NCI-H2196 treated with DMSO at 0.1 percent for 48 hours (cell line): ENCODE results near the gene MT1G.
"Not testable (repeated sequence)": the region's sequence is repeated elsewhere in the genome, so short reads cannot be mapped to it uniquely, and the experiment has no call there.

ENCODE experiments used
- DNase-seq: peaks from one replicate; lab custom pipeline; 2025; ENCODE audit not compliant: unreplicated experiment; lab: John Stamatoyannopoulos, UW

Gene MT1G

DNA sequence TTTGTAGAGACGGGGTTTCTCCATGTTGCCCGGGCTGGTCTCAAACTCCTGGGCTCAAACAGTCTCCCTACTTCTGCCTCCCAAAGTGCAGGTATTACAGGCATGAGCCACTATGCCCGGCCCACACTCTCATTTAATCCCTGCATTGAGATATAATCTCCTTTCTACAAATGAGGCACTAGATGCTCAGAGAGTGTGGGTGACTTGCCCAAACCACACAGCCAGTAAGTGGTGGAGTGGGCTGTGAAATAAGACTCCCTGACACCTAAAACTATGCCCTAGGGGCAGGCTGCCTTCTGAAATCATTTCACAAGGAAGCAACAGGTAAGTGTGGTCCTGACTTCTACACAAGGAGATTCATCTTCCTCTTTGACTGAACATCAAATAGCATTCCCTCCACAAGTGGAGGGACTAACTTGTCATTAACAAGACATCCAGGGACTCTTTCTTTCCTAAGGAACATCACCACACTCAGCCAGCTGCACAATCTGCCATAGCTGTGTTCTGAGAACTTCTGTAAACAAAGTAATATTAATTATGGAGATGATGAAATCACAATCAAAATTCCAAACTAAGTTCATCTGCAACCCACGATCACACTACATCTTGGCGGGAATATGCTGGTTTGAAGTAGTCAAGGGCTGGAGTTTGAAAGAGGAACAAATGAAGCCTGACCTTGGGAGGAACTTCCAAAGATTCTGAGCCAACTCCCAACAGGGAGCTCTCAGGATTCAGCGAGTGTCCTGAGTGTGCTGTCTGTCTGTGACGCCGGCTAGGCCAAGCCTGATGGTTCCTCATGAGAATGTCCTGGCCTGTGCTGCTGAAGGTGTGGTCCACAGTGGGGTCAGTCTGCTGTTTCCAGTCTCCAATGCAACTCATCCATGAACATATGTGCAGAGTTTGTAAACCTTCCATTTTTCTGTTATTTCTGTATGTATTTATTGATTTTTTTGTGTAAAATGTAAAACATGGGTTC is 2.3 kb downstream of the MT1G start:
- not testable (repeated sequence) for DNase-seq

- DNase-seq = no peak
Measured at GRCh38 chr16:56664506-56664905, 3.4 kb downstream of the MT1G start.

GRCh38 chr16:56662357-56663354 is 5.2 kb downstream of the MT1G start:
- DNase-seq = no peak

DNA sequence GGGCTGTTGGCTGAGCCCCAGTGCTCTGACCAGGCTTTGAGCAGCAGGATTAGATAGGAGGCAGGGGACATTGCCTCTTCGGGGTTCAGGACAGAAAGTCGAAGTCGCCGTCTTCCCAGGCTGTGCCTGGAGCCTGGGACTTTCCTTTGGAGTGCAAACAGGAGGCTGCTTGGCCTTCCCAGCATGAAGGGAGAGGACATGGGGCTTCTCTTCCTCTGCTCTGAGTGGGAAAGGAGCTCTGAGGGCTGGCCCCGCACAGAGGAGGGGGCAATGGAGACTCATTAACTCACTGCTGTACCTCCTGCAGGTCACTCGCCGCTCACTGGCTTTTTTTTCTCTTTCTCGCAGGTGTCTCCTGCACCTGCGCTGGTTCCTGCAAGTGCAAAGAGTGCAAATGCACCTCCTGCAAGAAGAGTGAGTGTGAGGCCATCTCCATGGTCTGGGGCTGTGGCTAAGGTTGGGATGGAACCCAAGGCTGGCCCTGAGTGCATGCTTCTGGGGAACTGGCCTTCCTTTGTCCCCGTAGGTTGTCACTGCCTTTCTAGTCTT is 9.5 kb downstream of the MT1G start:
- no peak for DNase-seq

GRCh38 chr16:56657555-56658326 is 10.1 kb downstream of the MT1G start, which contains the start of gene MT1F:
Gene MT1F (plus strand): TSS chr16:56657959. CDS start chr16:56658059, 100 bp downstream.
- DNase-seq = no peak

- DNase-seq = no peak
Measured at GRCh38 chr16:56653218-56653617, 14.6 kb downstream of the MT1G start.

DNA sequence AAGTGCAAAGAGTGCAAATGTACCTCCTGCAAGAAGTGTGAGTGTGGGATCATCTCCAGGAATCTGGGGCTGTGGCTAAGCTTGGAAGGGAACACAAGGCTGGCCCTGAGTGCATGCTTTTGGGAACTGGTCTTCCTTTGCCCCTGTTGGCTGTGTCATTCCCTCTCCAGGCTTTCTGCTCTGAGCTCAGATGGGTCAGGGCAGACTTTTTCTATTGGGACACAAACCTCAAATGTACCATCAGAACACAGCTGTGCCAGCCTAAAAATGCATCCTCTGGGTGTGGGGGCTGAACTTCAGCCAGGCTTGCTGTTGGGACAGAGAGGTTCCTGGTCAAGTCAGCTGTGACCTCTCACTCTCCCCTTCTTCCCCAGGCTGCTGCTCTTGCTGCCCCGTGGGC is 15.3 kb downstream of the MT1G start:
- no peak for DNase-seq

DNA sequence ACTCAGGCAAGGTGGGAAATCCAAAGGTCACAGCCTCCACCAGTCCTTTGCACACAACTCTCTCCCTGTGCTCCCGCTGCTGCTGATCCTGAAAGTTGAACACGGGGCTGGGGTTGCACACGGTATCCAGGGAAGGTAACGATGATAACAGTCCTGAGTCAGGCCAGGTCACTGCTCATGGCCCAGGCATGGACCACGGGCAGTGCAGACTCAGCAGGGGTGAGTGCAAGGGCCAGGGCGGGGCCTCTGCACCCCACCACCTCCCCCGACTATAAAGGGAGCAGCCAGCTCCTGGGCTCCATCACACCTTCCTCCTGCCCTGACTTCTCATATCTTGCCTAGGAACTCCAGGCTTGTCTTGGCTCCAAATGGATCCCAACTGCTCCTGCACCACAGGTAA is 16.3 kb downstream of the MT1G start, which contains the start of gene MT1B:
MT1B (plus strand) TSS at position 301 of the 400 bp plus-strand sequence; CDS start at position 369, 68 bp downstream.
- no peak for DNase-seq

DNA sequence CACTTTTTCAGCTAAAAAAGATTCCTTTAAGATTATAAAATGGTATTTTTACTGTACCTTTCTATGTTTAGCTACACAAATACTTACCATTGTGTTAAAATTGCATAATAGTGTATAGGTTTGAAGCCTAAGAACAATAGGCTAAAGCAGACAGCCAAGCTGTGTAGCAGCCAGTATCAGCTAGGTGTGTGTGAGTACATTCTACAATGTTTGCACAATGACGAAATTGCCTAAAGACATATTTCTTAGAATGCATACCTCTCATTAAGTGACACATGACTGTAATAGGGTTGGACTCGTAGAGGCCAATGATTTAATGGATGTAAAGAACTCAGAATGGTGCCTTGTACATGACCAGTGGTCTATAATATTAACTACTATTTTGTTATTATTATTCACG is 18.0 kb downstream of the MT1G start:
- no peak for DNase-seq

DNA sequence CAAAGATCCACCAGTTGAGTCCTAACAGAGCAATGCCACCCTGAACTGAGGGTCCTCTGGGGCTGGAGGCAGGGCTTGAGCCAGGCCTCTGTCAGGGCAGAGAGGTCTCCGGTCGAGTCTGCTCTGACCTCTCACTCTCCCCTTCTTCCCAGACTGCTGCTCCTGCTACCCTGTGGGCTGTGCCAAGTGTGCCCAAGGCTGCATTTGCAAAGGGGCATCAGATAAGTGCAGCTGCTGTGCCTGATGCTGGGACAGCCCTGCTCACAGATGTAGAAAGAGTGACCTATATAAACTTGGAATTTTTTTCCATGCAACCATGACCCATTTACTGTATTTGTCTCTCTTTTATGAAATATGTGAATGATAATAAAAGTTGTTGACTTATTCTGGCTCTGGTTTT is 18.6 kb downstream of the MT1G start:
- DNase-seq = no peak

DNA sequence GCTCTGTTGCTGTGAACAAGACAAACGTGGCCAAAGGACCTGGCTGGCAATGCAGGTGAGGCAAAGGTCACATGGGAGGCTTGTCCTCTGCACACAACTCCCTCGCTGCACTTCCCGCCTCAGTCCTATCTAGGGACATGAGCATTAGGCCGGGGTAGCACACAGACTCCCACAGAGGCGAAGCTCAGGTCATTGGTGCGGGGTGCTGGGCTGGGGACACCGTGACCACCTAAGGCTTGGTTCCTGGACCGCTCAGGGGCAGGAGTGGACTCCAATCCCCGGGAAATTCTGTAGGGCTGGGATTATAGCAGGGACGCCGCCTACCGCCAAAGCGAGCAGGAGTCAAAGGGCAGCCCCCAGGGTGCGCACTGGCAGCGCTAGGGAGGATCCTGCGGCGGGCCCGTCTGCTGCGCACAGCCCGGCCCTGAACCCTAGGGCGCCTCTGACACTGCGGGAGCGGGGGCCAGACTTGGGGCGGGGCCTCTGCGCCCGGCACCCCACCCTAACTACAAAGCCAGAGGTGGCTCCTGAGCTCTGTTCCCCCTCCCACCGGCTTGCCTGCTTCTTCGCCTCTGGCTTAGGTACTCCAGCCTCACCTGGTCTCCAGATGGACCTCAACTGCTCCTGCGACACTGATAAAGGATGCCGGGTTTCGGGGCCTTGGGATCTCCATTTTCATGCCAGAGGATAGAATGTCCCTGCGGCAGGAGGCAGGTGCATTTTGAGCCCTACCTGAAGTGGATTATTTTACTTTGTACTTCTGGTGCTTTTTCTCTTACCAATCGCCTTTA is 20.0 kb downstream of the MT1G start:
- DNase-seq = no peak

DNA sequence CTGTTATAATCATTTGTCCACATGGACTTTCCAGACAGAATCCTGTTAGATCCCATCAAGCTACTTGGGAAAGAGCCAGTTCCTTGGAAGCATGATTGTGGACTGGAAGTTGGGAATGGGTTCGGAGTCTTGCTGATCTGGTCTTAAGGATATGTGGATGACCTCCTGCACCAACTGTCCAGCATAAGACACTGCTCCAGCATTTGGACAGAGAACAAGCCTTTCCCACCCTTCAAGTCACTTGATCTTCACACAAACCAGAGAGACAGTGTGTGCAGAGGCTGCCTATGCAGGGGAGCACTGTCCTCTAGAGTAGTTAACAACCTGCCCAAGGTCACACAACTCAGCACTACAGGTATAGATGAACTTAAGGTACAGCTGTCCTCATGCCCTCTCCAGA is 22.0 kb downstream of the MT1G start:
- DNase-seq = no peak

DNA sequence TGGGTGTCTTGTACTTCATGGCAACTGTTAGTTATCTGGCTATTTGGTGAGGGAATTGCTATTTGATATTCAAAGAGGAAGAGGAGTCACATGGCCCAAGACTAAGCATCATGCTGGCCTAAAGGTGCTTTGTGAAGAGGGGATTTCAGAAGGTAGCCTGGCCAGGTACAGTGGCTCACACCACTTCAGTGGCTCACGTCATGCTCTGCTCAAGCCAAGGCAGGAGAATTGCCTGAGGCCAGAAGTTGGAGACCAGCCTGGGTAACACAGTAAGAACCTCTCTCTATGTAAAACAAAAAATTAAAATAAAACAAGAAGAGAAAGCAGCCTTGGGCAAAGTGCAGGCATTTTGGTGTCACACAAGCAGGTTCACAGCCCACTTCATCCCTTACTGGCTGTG is 22.6 kb downstream of the MT1G start:
- DNase-seq = no peak

GRCh38 chr16:56643833-56644232 is 24.0 kb downstream of the MT1G start:
- DNase-seq = no peak

DNA sequence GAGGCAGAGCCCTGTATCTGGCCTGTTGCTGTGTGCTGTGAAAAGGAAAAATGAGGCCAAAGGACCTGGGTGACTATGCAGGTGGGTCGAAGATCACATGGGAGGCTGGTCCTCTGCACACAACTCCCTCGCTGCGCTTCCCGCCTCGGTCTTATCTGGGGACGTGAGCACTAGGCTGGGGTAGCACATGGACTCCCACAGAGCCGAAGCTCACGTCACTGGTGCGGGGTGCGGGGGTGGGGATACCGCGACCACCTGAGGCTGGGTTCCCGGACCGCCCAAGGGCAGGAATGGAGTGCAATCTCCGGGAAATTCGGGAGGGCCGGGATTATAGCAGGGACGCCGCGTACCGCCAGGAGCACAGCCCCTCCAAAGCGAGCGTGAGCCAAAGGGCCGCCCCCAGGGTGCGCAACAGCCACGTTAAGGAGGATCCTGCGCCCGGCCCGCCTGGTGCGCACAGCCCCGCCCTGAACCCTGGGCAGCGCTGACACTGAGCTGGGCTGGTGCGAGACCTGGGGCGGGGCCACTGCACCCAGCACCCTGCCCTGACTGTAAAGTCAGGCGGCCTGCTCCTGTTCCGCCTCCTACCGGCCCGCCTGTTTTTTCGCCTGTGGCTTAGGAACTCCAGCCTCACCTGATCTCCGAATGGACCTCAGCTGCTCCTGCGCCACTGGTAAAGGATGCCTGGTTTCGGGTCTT is 24.6 kb downstream of the MT1G start:
- no peak for DNase-seq

GRCh38 chr16:56641166-56641565 is 26.7 kb downstream of the MT1G start:
- DNase-seq = no peak

- no peak for DNase-seq
Measured at GRCh38 chr16:56640076-56640475, 27.8 kb downstream of the MT1G start.

DNA sequence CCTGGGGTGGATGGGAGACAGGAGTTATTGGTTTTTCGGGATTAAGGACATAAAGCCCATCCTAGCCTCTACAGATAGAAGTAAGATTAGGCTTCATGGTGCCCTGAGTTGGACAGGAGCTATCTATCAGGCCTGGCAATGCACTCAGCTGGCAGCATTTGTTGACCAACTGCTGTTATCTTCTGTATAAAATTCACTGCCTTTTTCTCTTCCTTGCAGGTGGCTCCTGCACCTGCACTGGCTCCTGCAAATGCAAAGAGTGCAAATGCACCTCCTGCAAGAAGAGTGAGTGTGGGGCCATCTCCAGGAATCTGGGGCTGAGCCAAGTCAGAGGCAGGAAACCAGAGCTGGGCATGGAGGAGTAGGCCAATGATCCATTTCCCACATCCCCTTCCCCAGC is 28.8 kb downstream of the MT1G start:
- no peak for DNase-seq
